Measurements from ENCODE around the gene OPCML.

Gene OPCML

GRCh38 chr11:133384731-133385130 lies 147.6 kb downstream of the OPCML start:
- CTCF ChIA-PET, result no interaction called here
- POLR2A ChIA-PET, result no interaction called here

DNA sequence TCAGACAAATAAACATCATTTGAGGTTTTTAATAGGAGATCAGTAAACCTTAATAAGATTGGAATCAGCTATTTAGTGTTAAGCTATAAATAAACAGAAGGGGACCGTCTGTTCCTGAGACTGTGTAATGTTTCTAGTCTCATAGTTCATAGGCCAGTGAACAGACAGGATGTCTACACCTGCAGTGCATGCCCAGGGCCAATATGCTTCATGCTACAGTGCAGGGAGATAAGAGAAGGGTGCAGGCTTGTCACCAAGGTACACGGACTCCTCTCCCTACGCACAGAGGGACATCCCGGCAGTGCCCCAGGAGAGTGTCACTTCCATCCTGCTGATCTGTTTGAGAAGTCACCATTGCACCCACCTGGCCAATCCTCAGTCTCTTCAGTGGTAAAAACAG lies 148.6 kb downstream of the OPCML start:
- TF ChIP-seq, protein P1, sequence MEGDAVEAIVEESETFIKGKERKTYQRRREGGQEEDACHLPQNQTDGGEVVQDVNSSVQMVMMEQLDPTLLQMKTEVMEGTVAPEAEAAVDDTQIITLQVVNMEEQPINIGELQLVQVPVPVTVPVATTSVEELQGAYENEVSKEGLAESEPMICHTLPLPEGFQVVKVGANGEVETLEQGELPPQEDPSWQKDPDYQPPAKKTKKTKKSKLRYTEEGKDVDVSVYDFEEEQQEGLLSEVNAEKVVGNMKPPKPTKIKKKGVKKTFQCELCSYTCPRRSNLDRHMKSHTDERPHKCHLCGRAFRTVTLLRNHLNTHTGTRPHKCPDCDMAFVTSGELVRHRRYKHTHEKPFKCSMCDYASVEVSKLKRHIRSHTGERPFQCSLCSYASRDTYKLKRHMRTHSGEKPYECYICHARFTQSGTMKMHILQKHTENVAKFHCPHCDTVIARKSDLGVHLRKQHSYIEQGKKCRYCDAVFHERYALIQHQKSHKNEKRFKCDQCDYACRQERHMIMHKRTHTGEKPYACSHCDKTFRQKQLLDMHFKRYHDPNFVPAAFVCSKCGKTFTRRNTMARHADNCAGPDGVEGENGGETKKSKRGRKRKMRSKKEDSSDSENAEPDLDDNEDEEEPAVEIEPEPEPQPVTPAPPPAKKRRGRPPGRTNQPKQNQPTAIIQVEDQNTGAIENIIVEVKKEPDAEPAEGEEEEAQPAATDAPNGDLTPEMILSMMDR (IDR thresholded peaks at IDR 0.05; ENCODE audit: insufficient read depth, low read length, missing control alignments), result no peak
- POLR2A ChIA-PET, result no interaction called here
- CTCF ChIA-PET, result no interaction called here
- DNase-seq (ENCODE audit: low read depth, low spot score), result no peak
- no peak overlapping the region for H3K4me3 ChIP-seq (ENCODE audit: low read depth, low read length)

More at GRCh38 chr11:133384731-133385130, 147.6 kb downstream of the OPCML start:
- TF ChIP-seq, protein P1 (IDR thresholded peaks at IDR 0.05; ENCODE audit: insufficient read depth, low read length, missing control alignments), result no peak
- no peak for DNase-seq (ENCODE audit: low read depth, low spot score)
- H3K4me3 ChIP-seq (ENCODE audit: low read depth, low read length), result no peak overlapping the region

GRCh38 chr11:133383201-133383600 lies 149.1 kb downstream of the OPCML start:
- no peak overlapping the region for H3K4me3 ChIP-seq (ENCODE audit: low read depth, low read length)
- TF ChIP-seq, protein P1 (IDR thresholded peaks at IDR 0.05; ENCODE audit: insufficient read depth, low read length, missing control alignments), result no peak
- no peak for DNase-seq (ENCODE audit: low read depth, low spot score)
- ChIA-PET CTCF (no interaction called here), POLR2A (no interaction called here)

- DNase-seq (ENCODE audit: low read depth, low spot score), result no peak
- POLR2A ChIA-PET, result no interaction called here
- CTCF ChIA-PET, result no interaction called here
- H3K4me3 ChIP-seq (ENCODE audit: low read depth, low read length), result no peak overlapping the region
- TF ChIP-seq, protein P1 (IDR thresholded peaks at IDR 0.05; ENCODE audit: insufficient read depth, low read length, missing control alignments), result no peak
These were observed 150.0 kb downstream of the OPCML start for GRCh38 chr11:133382131-133382812.

DNA sequence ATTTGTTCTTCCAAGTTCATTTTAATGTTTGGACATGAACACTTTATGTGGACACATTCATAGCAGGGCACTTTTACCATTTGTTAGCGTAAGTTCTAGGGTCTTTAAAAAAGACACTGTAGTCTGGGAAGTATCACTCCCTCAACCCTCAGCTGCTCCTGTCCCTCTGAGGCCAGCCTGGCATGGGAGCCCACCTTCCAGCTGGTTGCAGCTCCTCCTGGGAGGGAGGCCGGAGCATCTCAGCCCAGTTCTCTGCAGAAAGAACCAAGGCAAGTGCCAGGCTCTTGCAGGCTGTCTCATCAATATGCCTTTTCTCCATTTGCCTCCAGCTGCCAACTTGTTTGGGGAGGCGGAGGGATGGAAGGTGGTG lies 150.6 kb downstream of the OPCML start:
- ChIA-PET POLR2A (no interaction called here), CTCF (no interaction called here)
- H3K4me3 ChIP-seq (ENCODE audit: low read depth, low read length), result no peak overlapping the region
- TF ChIP-seq, protein P1 (IDR thresholded peaks at IDR 0.05; ENCODE audit: insufficient read depth, low read length, missing control alignments), result no peak
- no peak for DNase-seq (ENCODE audit: low read depth, low spot score)

DNA sequence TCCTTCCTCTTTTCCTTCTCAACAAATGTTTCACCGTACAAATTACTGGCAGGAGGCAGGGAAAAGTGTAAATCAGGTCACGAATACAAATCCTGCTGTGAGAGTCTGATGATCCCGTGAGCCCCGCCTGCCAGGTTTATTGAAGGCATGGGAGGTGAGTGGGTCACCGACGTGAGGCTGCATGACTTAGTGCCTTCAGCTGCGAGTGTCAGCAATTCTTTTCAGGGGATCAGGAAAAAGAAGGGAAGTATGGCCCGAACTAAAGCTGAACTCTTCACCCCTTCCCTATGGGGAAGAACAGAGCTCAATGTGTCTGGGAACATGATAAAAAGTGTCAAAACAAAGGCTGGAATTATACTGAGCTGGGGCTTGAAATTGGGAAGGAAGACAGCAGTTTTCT lies 166.2 kb downstream of the OPCML start:
- POLR2A ChIA-PET, result no interaction called here

More for the DNA sequence above, 166.2 kb downstream of the OPCML start:
- TF ChIP-seq, protein P1 (IDR thresholded peaks at IDR 0.05; ENCODE audit: insufficient read depth, low read length, missing control alignments), result no peak
- DNase-seq (ENCODE audit: low read depth, low spot score), result no peak
- no peak overlapping the region for H3K4me3 ChIP-seq (ENCODE audit: low read depth, low read length)
- CTCF ChIA-PET, result no interaction called here
